ENCODE results near the gene SPPL2B. TPM values are rescaled to one million over a fixed set of nuclear protein-coding genes. Genes with fewer than 3 reads are reported as not detected.

SPPL2B gene
- polyA plus RNA-seq, 2 donors: 27.4 to 59.1 TPM

GRCh38 chr19:2372076-2372612 is 43.7 kb downstream of the SPPL2B start:
- 42 to 58% methylated on average over 11 of the region's 11 CpGs for WGBS, 2 donors
- Histone ChIP-seq H3K4me1 (ENCODE audit: control insufficient read depth in 2 of 2, insufficient read depth in 2 of 2, low read length in 1 of 2) (no peaks in the 10 kb centered on the region), H3K9me3 (ENCODE audit: control insufficient read depth in 2 of 2, insufficient read depth in 1 of 2, low read depth in 1 of 2, low read length in 1 of 2) (peaks cover 0 to 3% of the 10 kb centered on the region in 2 donors), H3K36me3 (ENCODE audit: control insufficient read depth in 2 of 2, insufficient read depth in 2 of 2, low read length in 1 of 2) (no peaks in the 10 kb centered on the region), H3K4me3 (ENCODE audit: low read depth in 1 of 2, low read length in 2 of 2) (no peak overlapping the region), H3K27me3 (ENCODE audit: control insufficient read depth in 1 of 2, insufficient read depth in 2 of 2, low read length in 2 of 2) (no peaks in the 10 kb centered on the region), H3K27ac (ENCODE audit: low read depth in 2 of 2, low read length in 1 of 2) (no peak overlapping the region)

- H3K4me1 ChIP-seq (ENCODE audit: control insufficient read depth in 2 of 2, insufficient read depth in 2 of 2, low read length in 1 of 2): no peaks in the 10 kb centered on the region
- peaks cover 1 to 2% of the 10 kb centered on the region in 2 donors for H3K9me3 ChIP-seq (ENCODE audit: control insufficient read depth in 2 of 2, insufficient read depth in 1 of 2, low read depth in 1 of 2, low read length in 1 of 2)
- no peak overlapping the region for H3K27ac ChIP-seq (ENCODE audit: low read depth in 2 of 2, low read length in 1 of 2)
- no peaks in the 10 kb centered on the region for H3K27me3 ChIP-seq (ENCODE audit: control insufficient read depth in 1 of 2, insufficient read depth in 2 of 2, low read length in 2 of 2)
- no peaks in the 10 kb centered on the region for H3K36me3 ChIP-seq (ENCODE audit: control insufficient read depth in 2 of 2, insufficient read depth in 2 of 2, low read length in 1 of 2)
- WGBS, 2 donors: 78 to 84% methylated on average over 13 of the region's 13 CpGs
- H3K4me3 ChIP-seq (ENCODE audit: low read depth in 1 of 2, low read length in 2 of 2): no peak overlapping the region
Measured at GRCh38 chr19:2374808-2375207, 46.3 kb downstream of the SPPL2B start.

GRCh38 chr19:2375353-2376121 is 47.1 kb downstream of the SPPL2B start:
- Histone ChIP-seq H3K4me1 (ENCODE audit: control insufficient read depth in 2 of 2, insufficient read depth in 2 of 2, low read length in 1 of 2) (no peaks in the 10 kb centered on the region), H3K9me3 (ENCODE audit: control insufficient read depth in 2 of 2, insufficient read depth in 1 of 2, low read depth in 1 of 2, low read length in 1 of 2) (peaks cover 0 to 5% of the 10 kb centered on the region in 2 donors), H3K27ac (ENCODE audit: low read depth in 2 of 2, low read length in 1 of 2) (no peak overlapping the region), H3K27me3 (ENCODE audit: control insufficient read depth in 1 of 2, insufficient read depth in 2 of 2, low read length in 2 of 2) (no peaks in the 10 kb centered on the region), H3K36me3 (ENCODE audit: control insufficient read depth in 2 of 2, insufficient read depth in 2 of 2, low read length in 1 of 2) (no peaks in the 10 kb centered on the region), H3K4me3 (ENCODE audit: low read depth in 1 of 2, low read length in 2 of 2) (no peak overlapping the region)
- 82 to 83% methylated on average over 7 of the region's 7 CpGs for WGBS, 2 donors

- 72 to 75% methylated on average over 15 of the region's 15 CpGs for WGBS, 2 donors
Measured at GRCh38 chr19:2376784-2377519, 48.5 kb downstream of the SPPL2B start.

GRCh38 chr19:2380567-2380966 is 52.1 kb downstream of the SPPL2B start:
- no peaks in the 10 kb centered on the region for H3K36me3 ChIP-seq (ENCODE audit: control insufficient read depth in 2 of 2, insufficient read depth in 2 of 2, low read length in 1 of 2)
- no peaks in the 10 kb centered on the region for H3K27me3 ChIP-seq (ENCODE audit: control insufficient read depth in 1 of 2, insufficient read depth in 2 of 2, low read length in 2 of 2)
- H3K27ac ChIP-seq (ENCODE audit: low read depth in 2 of 2, low read length in 1 of 2): no peak overlapping the region
- 94 to 95% methylated on average over 2 of the region's 2 CpGs for WGBS, 2 donors
- no peak overlapping the region for H3K4me3 ChIP-seq (ENCODE audit: low read depth in 1 of 2, low read length in 2 of 2)
- H3K9me3 ChIP-seq (ENCODE audit: control insufficient read depth in 2 of 2, insufficient read depth in 1 of 2, low read depth in 1 of 2, low read length in 1 of 2): peaks cover 0 to 9% of the 10 kb centered on the region in 2 donors
- peaks cover 3 to 5% of the 10 kb centered on the region in 2 donors for H3K4me1 ChIP-seq (ENCODE audit: control insufficient read depth in 2 of 2, insufficient read depth in 2 of 2, low read length in 1 of 2)

More at GRCh38 chr19:2376784-2377519, 48.5 kb downstream of the SPPL2B start:
- Histone ChIP-seq H3K9me3 (ENCODE audit: control insufficient read depth in 2 of 2, insufficient read depth in 1 of 2, low read depth in 1 of 2, low read length in 1 of 2) (peaks cover 0 to 9% of the 10 kb centered on the region in 2 donors), H3K36me3 (ENCODE audit: control insufficient read depth in 2 of 2, insufficient read depth in 2 of 2, low read length in 1 of 2) (no peaks in the 10 kb centered on the region), H3K27ac (ENCODE audit: low read depth in 2 of 2, low read length in 1 of 2) (no peak overlapping the region), H3K27me3 (ENCODE audit: control insufficient read depth in 1 of 2, insufficient read depth in 2 of 2, low read length in 2 of 2) (no peaks in the 10 kb centered on the region), H3K4me3 (ENCODE audit: low read depth in 1 of 2, low read length in 2 of 2) (no peak overlapping the region), H3K4me1 (ENCODE audit: control insufficient read depth in 2 of 2, insufficient read depth in 2 of 2, low read length in 1 of 2) (no peaks in the 10 kb centered on the region)

GRCh38 chr19:2381148-2381820 is 52.8 kb downstream of the SPPL2B start:
- H3K9me3 ChIP-seq (ENCODE audit: control insufficient read depth in 2 of 2, insufficient read depth in 1 of 2, low read depth in 1 of 2, low read length in 1 of 2): peaks cover 0 to 9% of the 10 kb centered on the region in 2 donors
- no peak overlapping the region for H3K4me3 ChIP-seq (ENCODE audit: low read depth in 1 of 2, low read length in 2 of 2)
- H3K27me3 ChIP-seq (ENCODE audit: control insufficient read depth in 1 of 2, insufficient read depth in 2 of 2, low read length in 2 of 2): no peaks in the 10 kb centered on the region
- H3K36me3 ChIP-seq (ENCODE audit: control insufficient read depth in 2 of 2, insufficient read depth in 2 of 2, low read length in 1 of 2): no peaks in the 10 kb centered on the region
- H3K4me1 ChIP-seq (ENCODE audit: control insufficient read depth in 2 of 2, insufficient read depth in 2 of 2, low read length in 1 of 2): peaks cover 3 to 5% of the 10 kb centered on the region in 2 donors
- H3K27ac ChIP-seq (ENCODE audit: low read depth in 2 of 2, low read length in 1 of 2): no peak overlapping the region
- 52 to 56% methylated on average over 18 of the region's 18 CpGs for WGBS, 2 donors

GRCh38 chr19:2382530-2383222 is 54.2 kb downstream of the SPPL2B start:
- Histone ChIP-seq H3K27ac (ENCODE audit: low read depth in 2 of 2, low read length in 1 of 2) (no peak overlapping the region), H3K9me3 (ENCODE audit: control insufficient read depth in 2 of 2, insufficient read depth in 1 of 2, low read depth in 1 of 2, low read length in 1 of 2) (peaks cover 0 to 9% of the 10 kb centered on the region in 2 donors), H3K36me3 (ENCODE audit: control insufficient read depth in 2 of 2, insufficient read depth in 2 of 2, low read length in 1 of 2) (no peaks in the 10 kb centered on the region), H3K4me3 (ENCODE audit: low read depth in 1 of 2, low read length in 2 of 2) (no peak overlapping the region), H3K27me3 (ENCODE audit: control insufficient read depth in 1 of 2, insufficient read depth in 2 of 2, low read length in 2 of 2) (no peaks in the 10 kb centered on the region), H3K4me1 (ENCODE audit: control insufficient read depth in 2 of 2, insufficient read depth in 2 of 2, low read length in 1 of 2) (peaks cover 3 to 5% of the 10 kb centered on the region in 2 donors)
- 87 to 88% methylated on average over 13 of the region's 13 CpGs for WGBS, 2 donors

GRCh38 chr19:2385053-2385721 is 56.7 kb downstream of the SPPL2B start:
- WGBS, 2 donors: 14 to 19% methylated on average over 33 to 37 of the region's 37 CpGs
- Histone ChIP-seq H3K9me3 (ENCODE audit: control insufficient read depth in 2 of 2, insufficient read depth in 1 of 2, low read depth in 1 of 2, low read length in 1 of 2) (peaks cover 0 to 6% of the 10 kb centered on the region in 2 donors), H3K27me3 (ENCODE audit: control insufficient read depth in 1 of 2, insufficient read depth in 2 of 2, low read length in 2 of 2) (no peaks in the 10 kb centered on the region), H3K4me1 (ENCODE audit: control insufficient read depth in 2 of 2, insufficient read depth in 2 of 2, low read length in 1 of 2) (peaks cover 3 to 5% of the 10 kb centered on the region in 2 donors), H3K36me3 (ENCODE audit: control insufficient read depth in 2 of 2, insufficient read depth in 2 of 2, low read length in 1 of 2) (no peaks in the 10 kb centered on the region), H3K4me3 (ENCODE audit: low read depth in 1 of 2, low read length in 2 of 2) (no peak overlapping the region), H3K27ac (ENCODE audit: low read depth in 2 of 2, low read length in 1 of 2) (no peak overlapping the region)
